Smooth muscle cell (in vitro differentiated cells): ENCODE data around the gene ARHGEF19. TPM values are rescaled to one million over a fixed set of nuclear protein-coding genes. Genes with fewer than 3 reads are reported as not detected.

Experiments used
- DNase-seq: peaks from one replicate; lab custom pipeline; 2025; ENCODE audit not compliant: unreplicated experiment; lab: John Stamatoyannopoulos, UW
- H2AFZ ChIP-seq: fragments of 200-600 bp; sonication (generic); 2 replicates; pipeline ENCODE4 v1.6.0; 2016; ENCODE audit warnings: antibody characterized with exemption, low read depth, mild to moderate bottlenecking
- H3F3A ChIP-seq: fragments of 200-600 bp; sonication (generic); 2 replicates; pipeline ENCODE4 v1.6.0; 2017; ENCODE audit warnings: antibody characterized with exemption, low read depth
- H3K27ac ChIP-seq: fragments of 200-600 bp; sonication (generic); 2 replicates; pipeline ENCODE4 v1.5.1; 2016; ENCODE audit warnings: low read depth, mild to moderate bottlenecking
- H3K27me3 ChIP-seq: fragments of 200-600 bp; sonication (generic); 2 replicates; pipeline ENCODE4 v1.6.1; 2016; ENCODE audit warnings: low read depth, mild to moderate bottlenecking
- H3K36me3 ChIP-seq: fragments of 200-600 bp; sonication (generic); 2 replicates; pipeline ENCODE4 v1.5.1; 2016; ENCODE audit warnings: low read depth
- H3K4me1 ChIP-seq: fragments of 200-600 bp; sonication (generic); 2 replicates; pipeline ENCODE4 v1.5.1; 2016; ENCODE audit warnings: low read depth
- H3K4me2 ChIP-seq: fragments of 200-600 bp; sonication (generic); 2 replicates; pipeline ENCODE4 v1.6.0; 2016; ENCODE audit warnings: mild to moderate bottlenecking
- H3K4me3 ChIP-seq: fragments of 200-600 bp; sonication (generic); 2 replicates; pipeline ENCODE4 v1.5.1; 2016; ENCODE audit warnings: mild to moderate bottlenecking
- H3K79me2 ChIP-seq: fragments of 200-600 bp; sonication (generic); 2 replicates; pipeline ENCODE4 v1.6.0; 2016; ENCODE audit warnings: low read depth, mild to moderate bottlenecking
- H3K9ac ChIP-seq: fragments of 200-600 bp; sonication (generic); 2 replicates; pipeline ENCODE4 v1.6.0; 2016; ENCODE audit warnings: low read depth
- H3K9me3 ChIP-seq: fragments of 200-600 bp; sonication (generic); replicated peaks from 2 replicates; pipeline ENCODE4 v1.5.1; 2016; ENCODE audit warnings: low read depth
- H4K20me1 ChIP-seq: fragments of 200-600 bp; sonication (generic); 2 replicates; pipeline ENCODE4 v1.6.0; 2016; ENCODE audit warnings: low read depth
- WGBS: methylation state at CpG from one replicate; pipeline ENCODE4 v1.1.7; 2016; ENCODE audit warnings: low lambda C conversion rate; 5-methylcytosine and 5-hydroxymethylcytosine counted together
- polyA plus RNA-seq: library from polyadenylated mRNA; unstranded; fragments of >200 nt; fragmentation: Nextera tagmentation; extraction: Ambion mirVana; gene quantifications from 2 replicates; pipeline ENCODE4 v1.2.1, GENCODE V29; 2016
- small RNA-seq: library from RNA; depleted of rRNA; stranded (forward); fragments of <200 nt; gene quantifications from one replicate; pipeline ENCODE3, GENCODE V24; 2014
- total RNA-seq: library from RNA; depleted of rRNA; stranded (reverse); fragments of >200 nt; gene quantifications from 2 replicates; pipeline ENCODE4 v1.2.3, GENCODE V29; 2014
- TF ChIP-seq, protein P1 (sequence below): fragments of 200-600 bp; sonication (generic); IDR thresholded peaks from 2 replicates; pipeline ENCODE4 v1.5.1; 2017; ENCODE audit warnings: borderline replicate concordance, mild to moderate bottlenecking, antibody characterized with exemption; ENCODE audit not compliant: insufficient read depth, poor library complexity, severe bottlenecking

Gene ARHGEF19
- total and polyA plus RNA-seq, 2 experiments from 2014 or later = 32.1 to 45.9 TPM

DNA sequence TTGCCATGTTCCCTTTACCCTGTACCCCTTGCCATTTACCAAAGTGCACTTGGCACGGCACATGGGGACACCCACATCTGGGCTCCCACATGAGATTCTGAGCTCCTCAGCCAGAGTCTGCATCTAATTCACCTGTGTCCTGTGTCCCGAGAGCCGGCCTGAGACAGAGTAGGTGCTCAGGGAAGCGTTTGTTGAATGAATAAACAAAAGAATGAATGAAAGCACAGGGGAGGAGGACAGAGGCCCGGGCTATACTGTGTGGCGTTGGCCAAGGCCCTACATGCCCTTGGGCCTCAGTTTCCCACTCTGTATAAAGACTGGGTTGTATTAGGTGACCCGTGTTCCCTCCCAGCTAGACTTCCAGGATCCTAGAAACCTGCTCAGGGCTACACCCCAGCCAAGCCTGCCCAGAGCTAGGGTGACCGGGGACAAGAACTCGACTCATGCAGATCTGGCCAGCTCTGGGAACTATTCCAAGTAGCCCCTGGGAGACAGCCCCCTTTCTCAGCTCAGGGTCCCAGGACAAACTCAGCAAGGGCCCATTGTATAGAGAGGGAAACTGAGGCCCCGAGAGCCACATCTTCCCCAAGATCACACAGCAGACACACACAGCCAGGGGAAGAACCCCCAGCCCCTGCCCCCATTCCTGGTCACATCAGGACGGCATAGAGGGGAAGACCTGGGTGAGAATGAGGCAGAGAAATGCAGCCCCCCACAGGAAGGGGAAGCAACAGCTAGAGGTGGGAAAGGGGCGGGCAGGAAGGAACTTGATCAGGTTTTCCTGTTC is 62.6 kb downstream of the ARHGEF19 start:
- Histone ChIP-seq H3K9ac (no peak overlapping the region), H3K27ac (no peak overlapping the region), H3K9me3 (no peaks in the 10 kb centered on the region), H2AFZ (no peak overlapping the region), H3K4me1 (peaks cover 58% of the 10 kb centered on the region), H4K20me1 (peaks cover 86% of the 10 kb centered on the region), H3F3A (peaks cover 18% of the 10 kb centered on the region), H3K4me2 (no peak overlapping the region), H3K36me3 (no peaks in the 10 kb centered on the region), H3K4me3 (no peak overlapping the region), H3K79me2 (peaks cover 67% of the 10 kb centered on the region), H3K27me3 (no peaks in the 10 kb centered on the region)
- no peak for DNase-seq
- 96% methylated on average over 12 of the region's 12 CpGs for WGBS
- TF ChIP-seq, protein P1, sequence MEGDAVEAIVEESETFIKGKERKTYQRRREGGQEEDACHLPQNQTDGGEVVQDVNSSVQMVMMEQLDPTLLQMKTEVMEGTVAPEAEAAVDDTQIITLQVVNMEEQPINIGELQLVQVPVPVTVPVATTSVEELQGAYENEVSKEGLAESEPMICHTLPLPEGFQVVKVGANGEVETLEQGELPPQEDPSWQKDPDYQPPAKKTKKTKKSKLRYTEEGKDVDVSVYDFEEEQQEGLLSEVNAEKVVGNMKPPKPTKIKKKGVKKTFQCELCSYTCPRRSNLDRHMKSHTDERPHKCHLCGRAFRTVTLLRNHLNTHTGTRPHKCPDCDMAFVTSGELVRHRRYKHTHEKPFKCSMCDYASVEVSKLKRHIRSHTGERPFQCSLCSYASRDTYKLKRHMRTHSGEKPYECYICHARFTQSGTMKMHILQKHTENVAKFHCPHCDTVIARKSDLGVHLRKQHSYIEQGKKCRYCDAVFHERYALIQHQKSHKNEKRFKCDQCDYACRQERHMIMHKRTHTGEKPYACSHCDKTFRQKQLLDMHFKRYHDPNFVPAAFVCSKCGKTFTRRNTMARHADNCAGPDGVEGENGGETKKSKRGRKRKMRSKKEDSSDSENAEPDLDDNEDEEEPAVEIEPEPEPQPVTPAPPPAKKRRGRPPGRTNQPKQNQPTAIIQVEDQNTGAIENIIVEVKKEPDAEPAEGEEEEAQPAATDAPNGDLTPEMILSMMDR = no peak

GRCh38 chr1:16149146-16149545 is 63.3 kb downstream of the ARHGEF19 start:
- H3K4me1 ChIP-seq = peaks cover 58% of the 10 kb centered on the region
- H3K9me3 ChIP-seq = no peaks in the 10 kb centered on the region
- peaks cover 18% of the 10 kb centered on the region for H3F3A ChIP-seq
- TF ChIP-seq, protein P1 = no peak
- WGBS = 97% methylated on average over 7 of the region's 7 CpGs
- DNase-seq = no peak
- peaks cover 65% of the 10 kb centered on the region for H3K79me2 ChIP-seq
- no peak overlapping the region for H3K27ac ChIP-seq
- H4K20me1 ChIP-seq = peaks cover 85% of the 10 kb centered on the region
- H2AFZ ChIP-seq = no peak overlapping the region
- H3K4me3 ChIP-seq = no peak overlapping the region
- H3K27me3 ChIP-seq = no peaks in the 10 kb centered on the region
- no peak overlapping the region for H3K4me2 ChIP-seq
- H3K9ac ChIP-seq = no peak overlapping the region
- no peaks in the 10 kb centered on the region for H3K36me3 ChIP-seq

DNA sequence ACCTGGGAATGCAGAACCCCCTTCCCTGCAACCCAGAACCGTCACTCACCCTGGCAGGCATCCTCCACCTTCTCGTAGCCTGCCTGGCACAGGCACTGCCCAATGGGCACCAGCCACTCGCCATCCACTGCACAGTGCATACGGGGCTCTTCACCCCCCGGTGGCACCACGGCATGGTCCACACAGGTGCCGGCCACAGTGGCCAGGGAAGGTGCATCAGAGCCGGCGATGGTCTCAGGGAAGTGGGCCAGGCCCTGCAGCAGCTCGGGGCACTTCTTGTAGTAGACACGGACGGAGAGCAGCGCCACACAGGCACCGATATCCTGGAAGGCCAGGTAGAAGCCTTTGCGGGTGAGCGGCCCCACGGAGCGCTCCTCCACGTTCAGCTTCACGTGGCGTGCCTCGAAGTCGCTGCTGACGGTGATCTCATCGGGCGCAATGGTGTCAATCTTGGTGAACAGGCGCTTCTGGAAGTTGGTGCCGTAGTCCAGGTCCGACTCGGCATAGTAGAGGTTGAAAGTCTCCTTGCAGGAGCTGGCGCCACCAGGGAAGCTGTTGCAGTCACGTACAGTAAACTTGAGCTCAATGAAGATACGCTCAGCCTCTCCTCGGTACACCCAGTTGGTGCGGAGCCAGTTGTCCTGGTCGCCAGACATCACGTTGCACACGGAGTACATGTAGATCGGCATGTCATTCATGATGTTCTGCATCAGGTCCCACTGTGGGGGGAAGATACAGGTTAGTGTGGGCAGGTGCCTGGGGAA is 63.9 kb downstream of the ARHGEF19 start:
- no peak for DNase-seq
- Histone ChIP-seq H2AFZ (no peak overlapping the region), H3K4me1 (peaks cover 52% of the 10 kb centered on the region), H3K27me3 (no peaks in the 10 kb centered on the region), H3K27ac (no peak overlapping the region), H3K4me3 (no peak overlapping the region), H4K20me1 (peaks cover 85% of the 10 kb centered on the region), H3K9ac (no peak overlapping the region), H3K9me3 (no peaks in the 10 kb centered on the region), H3K4me2 (no peak overlapping the region), H3K79me2 (peaks cover 58% of the 10 kb centered on the region), H3K36me3 (no peaks in the 10 kb centered on the region), H3F3A (peaks cover 18% of the 10 kb centered on the region)
- TF ChIP-seq, protein P1 = no peak
- 97% methylated on average over 39 of the region's 39 CpGs for WGBS

Small RNA genes lying within 50 kb of the gene (small RNA-seq; reads per million reads assigned to genes)
- gene MT1XP1 = not detected

Other genes starting within 250 kb of the ARHGEF19 start
- 19.6 and 29.4 TPM in 2 replicates for gene ZBTB17, start 236.6 kb downstream of the ARHGEF19 start, total RNA-seq
- 42.5 and 43.0 TPM in 2 replicates for gene ZBTB17, start 236.6 kb downstream of the ARHGEF19 start, polyA plus RNA-seq
- not detected in 2 replicates for gene SRARP, start 208.4 kb downstream of the ARHGEF19 start, total RNA-seq
- gene SRARP, start 208.4 kb downstream of the ARHGEF19 start, polyA plus RNA-seq = not detected in 2 replicates
- gene HSPB7, start 194.6 kb downstream of the ARHGEF19 start, total RNA-seq = 18.1 and 23.0 TPM in 2 replicates
- 80.5 and 82.8 TPM in 2 replicates for gene HSPB7, start 194.6 kb downstream of the ARHGEF19 start, polyA plus RNA-seq
- not detected in 2 replicates for gene CLCNKA, start 190.6 kb downstream of the ARHGEF19 start, total RNA-seq
- 0.46 TPM in 1 of 2 replicates, not detected in the other for gene CLCNKA, start 190.6 kb downstream of the ARHGEF19 start, polyA plus RNA-seq
- gene CLCNKB, start 168.9 kb downstream of the ARHGEF19 start, total RNA-seq = 0.13 and 0.76 TPM in 2 replicates
- 0.30 and 0.86 TPM in 2 replicates for gene CLCNKB, start 168.9 kb downstream of the ARHGEF19 start, polyA plus RNA-seq
- 0.76 and 1.5 TPM in 2 replicates for gene FAM131C, start 139.0 kb downstream of the ARHGEF19 start, total RNA-seq
- gene FAM131C, start 139.0 kb downstream of the ARHGEF19 start, polyA plus RNA-seq = 1.4 and 2.4 TPM in 2 replicates
- gene EPHA2, start 56.6 kb downstream of the ARHGEF19 start, total RNA-seq = 34.8 and 41.1 TPM in 2 replicates
- 27.3 and 48.4 TPM in 2 replicates for gene EPHA2, start 56.6 kb downstream of the ARHGEF19 start, polyA plus RNA-seq
- gene CPLANE2, start 24.5 kb upstream of the ARHGEF19 start, total RNA-seq = 1.9 and 2.2 TPM in 2 replicates
- 2.5 and 3.3 TPM in 2 replicates for gene CPLANE2, start 24.5 kb upstream of the ARHGEF19 start, polyA plus RNA-seq
- 14.7 and 16.5 TPM in 2 replicates for gene FBXO42, start 139.8 kb upstream of the ARHGEF19 start, total RNA-seq
- gene FBXO42, start 139.8 kb upstream of the ARHGEF19 start, polyA plus RNA-seq = 19.3 and 22.6 TPM in 2 replicates
- 45.3 and 58.1 TPM in 2 replicates for gene SZRD1, start 154.6 kb upstream of the ARHGEF19 start, total RNA-seq
- 52.8 and 56.4 TPM in 2 replicates for gene SZRD1, start 154.6 kb upstream of the ARHGEF19 start, polyA plus RNA-seq
- gene SPATA21, start 224.8 kb upstream of the ARHGEF19 start, total RNA-seq = not detected in 2 replicates
- 0.07 TPM in 1 of 2 replicates, not detected in the other for gene SPATA21, start 224.8 kb upstream of the ARHGEF19 start, polyA plus RNA-seq
- 60.0 and 61.4 TPM in 2 replicates for gene NECAP2, start 228.1 kb upstream of the ARHGEF19 start, total RNA-seq
- 49.5 and 60.4 TPM in 2 replicates for gene NECAP2, start 228.1 kb upstream of the ARHGEF19 start, polyA plus RNA-seq